ENCODE results near the gene SMAD3.

The SMAD3 gene

DNA sequence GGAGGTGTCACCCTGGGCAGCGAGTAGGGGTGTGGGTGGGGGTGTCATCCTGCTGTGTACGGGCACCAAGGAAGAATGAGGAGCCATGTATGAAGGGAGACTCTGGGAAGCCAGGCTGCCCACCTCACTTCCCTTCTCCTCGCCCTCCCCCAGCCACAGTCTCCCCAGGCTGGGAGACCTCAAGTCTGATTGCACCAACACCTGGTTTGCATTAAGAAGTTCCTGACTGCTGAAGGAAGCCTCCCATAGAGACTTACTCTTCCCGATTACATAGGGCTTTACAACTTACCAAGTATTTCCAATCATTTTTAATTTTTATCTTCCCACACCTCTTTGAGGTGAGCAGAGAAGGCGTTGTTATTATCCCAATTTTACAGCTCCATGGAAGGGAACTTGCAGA, 29.5 kb upstream of the SMAD3 start:
- TF ChIP-seq, protein P1, sequence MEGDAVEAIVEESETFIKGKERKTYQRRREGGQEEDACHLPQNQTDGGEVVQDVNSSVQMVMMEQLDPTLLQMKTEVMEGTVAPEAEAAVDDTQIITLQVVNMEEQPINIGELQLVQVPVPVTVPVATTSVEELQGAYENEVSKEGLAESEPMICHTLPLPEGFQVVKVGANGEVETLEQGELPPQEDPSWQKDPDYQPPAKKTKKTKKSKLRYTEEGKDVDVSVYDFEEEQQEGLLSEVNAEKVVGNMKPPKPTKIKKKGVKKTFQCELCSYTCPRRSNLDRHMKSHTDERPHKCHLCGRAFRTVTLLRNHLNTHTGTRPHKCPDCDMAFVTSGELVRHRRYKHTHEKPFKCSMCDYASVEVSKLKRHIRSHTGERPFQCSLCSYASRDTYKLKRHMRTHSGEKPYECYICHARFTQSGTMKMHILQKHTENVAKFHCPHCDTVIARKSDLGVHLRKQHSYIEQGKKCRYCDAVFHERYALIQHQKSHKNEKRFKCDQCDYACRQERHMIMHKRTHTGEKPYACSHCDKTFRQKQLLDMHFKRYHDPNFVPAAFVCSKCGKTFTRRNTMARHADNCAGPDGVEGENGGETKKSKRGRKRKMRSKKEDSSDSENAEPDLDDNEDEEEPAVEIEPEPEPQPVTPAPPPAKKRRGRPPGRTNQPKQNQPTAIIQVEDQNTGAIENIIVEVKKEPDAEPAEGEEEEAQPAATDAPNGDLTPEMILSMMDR (conservative IDR thresholded peaks at IDR 0.05; ENCODE audit: low read depth, low read length): no peak
- no peak for DNase-seq (ENCODE audit: low read depth)
- H3K4me3 ChIP-seq (ENCODE audit: low read depth, low read length): no peak overlapping the region

GRCh38 chr15:67036775-67037555, 28.4 kb upstream of the SMAD3 start:
- TF ChIP-seq, protein P1 (conservative IDR thresholded peaks at IDR 0.05; ENCODE audit: low read depth, low read length): no peak
- DNase-seq (ENCODE audit: low read depth): no peak
- no peak overlapping the region for H3K4me3 ChIP-seq (ENCODE audit: low read depth, low read length)

DNA sequence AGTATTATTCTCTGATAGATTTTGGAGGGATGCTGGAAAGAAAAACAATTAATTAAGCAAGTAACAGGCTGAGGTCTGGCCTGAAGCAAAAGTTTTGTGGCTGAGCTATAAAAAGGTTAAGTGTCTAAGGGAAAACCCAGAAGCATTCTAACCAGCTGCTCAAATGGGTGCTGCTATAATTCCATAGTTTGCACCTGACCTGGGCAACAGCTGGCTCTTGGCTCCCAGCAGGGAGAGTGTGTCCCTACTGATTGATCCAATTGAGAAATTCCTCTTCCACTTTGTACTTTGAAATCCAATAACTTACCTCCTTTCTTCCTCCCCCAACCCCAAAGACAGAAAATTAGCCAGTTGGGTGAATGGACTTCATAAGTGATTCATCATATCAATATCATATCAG, 27.7 kb upstream of the SMAD3 start:
- H3K4me3 ChIP-seq (ENCODE audit: low read depth, low read length): no peak overlapping the region
- TF ChIP-seq, protein P1 (conservative IDR thresholded peaks at IDR 0.05; ENCODE audit: low read depth, low read length): no peak
- DNase-seq (ENCODE audit: low read depth): no peak

GRCh38 chr15:67038736-67039135, 26.7 kb upstream of the SMAD3 start:
- TF ChIP-seq, protein P1 (conservative IDR thresholded peaks at IDR 0.05; ENCODE audit: low read depth, low read length): no peak
- H3K4me3 ChIP-seq (ENCODE audit: low read depth, low read length): no peak overlapping the region
- no peak for DNase-seq (ENCODE audit: low read depth)

GRCh38 chr15:67039384-67040075, 25.9 kb upstream of the SMAD3 start:
- TF ChIP-seq, protein P1 (conservative IDR thresholded peaks at IDR 0.05; ENCODE audit: low read depth, low read length): no peak
- no peak for DNase-seq (ENCODE audit: low read depth)

DNA sequence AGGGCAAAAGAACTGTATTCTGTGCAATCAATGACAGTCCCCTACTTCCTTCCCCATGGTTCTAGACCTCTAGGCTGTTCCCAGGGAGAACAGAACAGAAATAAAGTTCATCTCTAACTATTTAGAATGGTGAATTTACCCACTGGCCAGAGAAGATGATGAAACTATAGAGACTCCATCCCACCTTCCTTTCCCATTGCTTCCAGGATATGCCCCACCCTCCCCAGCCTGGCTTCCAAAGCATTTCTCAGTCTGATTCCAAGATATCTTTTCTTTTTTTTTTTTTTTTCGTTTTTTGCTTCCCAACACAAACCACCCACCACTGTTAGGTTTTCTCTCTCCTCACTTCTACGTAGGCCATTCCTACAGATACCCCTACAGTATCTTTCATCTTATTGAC, 25.1 kb upstream of the SMAD3 start:
- no peak for DNase-seq (ENCODE audit: low read depth)
- TF ChIP-seq, protein P1 (conservative IDR thresholded peaks at IDR 0.05; ENCODE audit: low read depth, low read length): no peak
- H3K4me3 ChIP-seq (ENCODE audit: low read depth, low read length): no peak overlapping the region

More at GRCh38 chr15:67039384-67040075, 25.9 kb upstream of the SMAD3 start:
- H3K4me3 ChIP-seq (ENCODE audit: low read depth, low read length): no peak overlapping the region

All from choroid plexus epithelial cell (primary cell).